ENCODE measurements around the gene FYN.

DNA sequence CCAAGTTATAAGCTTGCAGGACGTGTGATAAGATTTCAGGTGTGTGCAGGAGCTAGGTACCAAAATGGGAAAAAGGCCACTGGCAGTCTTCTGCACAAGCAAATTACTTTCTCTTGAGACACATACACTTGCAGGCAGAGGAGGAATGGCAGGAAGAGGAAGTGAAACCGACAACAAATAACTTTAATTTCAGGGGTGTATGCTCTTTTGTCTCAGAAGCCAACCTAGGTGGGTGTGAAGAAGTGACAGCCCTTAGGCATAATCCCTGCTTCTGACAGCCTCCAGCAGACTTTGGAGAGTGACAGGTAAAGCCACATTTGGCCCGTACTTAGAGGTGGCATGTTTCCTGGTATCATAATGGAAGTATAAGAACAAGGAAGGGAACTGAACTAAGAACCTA, 148.7 kb downstream of the FYN start:
- TF ChIP-seq, protein P1, sequence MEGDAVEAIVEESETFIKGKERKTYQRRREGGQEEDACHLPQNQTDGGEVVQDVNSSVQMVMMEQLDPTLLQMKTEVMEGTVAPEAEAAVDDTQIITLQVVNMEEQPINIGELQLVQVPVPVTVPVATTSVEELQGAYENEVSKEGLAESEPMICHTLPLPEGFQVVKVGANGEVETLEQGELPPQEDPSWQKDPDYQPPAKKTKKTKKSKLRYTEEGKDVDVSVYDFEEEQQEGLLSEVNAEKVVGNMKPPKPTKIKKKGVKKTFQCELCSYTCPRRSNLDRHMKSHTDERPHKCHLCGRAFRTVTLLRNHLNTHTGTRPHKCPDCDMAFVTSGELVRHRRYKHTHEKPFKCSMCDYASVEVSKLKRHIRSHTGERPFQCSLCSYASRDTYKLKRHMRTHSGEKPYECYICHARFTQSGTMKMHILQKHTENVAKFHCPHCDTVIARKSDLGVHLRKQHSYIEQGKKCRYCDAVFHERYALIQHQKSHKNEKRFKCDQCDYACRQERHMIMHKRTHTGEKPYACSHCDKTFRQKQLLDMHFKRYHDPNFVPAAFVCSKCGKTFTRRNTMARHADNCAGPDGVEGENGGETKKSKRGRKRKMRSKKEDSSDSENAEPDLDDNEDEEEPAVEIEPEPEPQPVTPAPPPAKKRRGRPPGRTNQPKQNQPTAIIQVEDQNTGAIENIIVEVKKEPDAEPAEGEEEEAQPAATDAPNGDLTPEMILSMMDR (IDR thresholded peaks at IDR 0.05): no peak
- no peak for TF ChIP-seq POLR2A (IDR thresholded peaks at IDR 0.05; ENCODE audit: low read length)
- TF ChIP-seq CEBPB (IDR thresholded peaks at IDR 0.05): no peak
- TF ChIP-seq CHD2 (IDR thresholded peaks at IDR 0.05; ENCODE audit: low read length, partially characterized antibody): no peak
- no peak for TF ChIP-seq PHF8 (IDR thresholded peaks at IDR 0.05; ENCODE audit: borderline replicate concordance, low read depth)
- TF ChIP-seq RCOR1 (IDR thresholded peaks at IDR 0.05; ENCODE audit: low read depth, low read length): no peak
- TF ChIP-seq POLR2AphosphoS2 (conservative IDR thresholded peaks at IDR 0.05; ENCODE audit: low read length): no peak
- no peak for TF ChIP-seq MAFK (IDR thresholded peaks at IDR 0.05; ENCODE audit: partially characterized antibody)
- no peak for TF ChIP-seq RAD21 (conservative IDR thresholded peaks at IDR 0.05 in 1 of 2, IDR thresholded peaks at IDR 0.05 in 1 of 2)
- TF ChIP-seq MYC (IDR thresholded peaks at IDR 0.05; ENCODE audit: borderline replicate concordance, low read length): no peak
- TF ChIP-seq, protein P2, sequence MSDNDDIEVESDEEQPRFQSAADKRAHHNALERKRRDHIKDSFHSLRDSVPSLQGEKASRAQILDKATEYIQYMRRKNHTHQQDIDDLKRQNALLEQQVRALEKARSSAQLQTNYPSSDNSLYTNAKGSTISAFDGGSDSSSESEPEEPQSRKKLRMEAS (IDR thresholded peaks at IDR 0.05): no peak
